Body of pancreas (tissue), 4 donors: ENCODE measurements around the gene HIP1R. TPM values are rescaled to one million over a fixed set of nuclear protein-coding genes. Genes with fewer than 3 reads are reported as not detected.

Experiments used
- ATAC-seq: fragments of 150-250 bp; one replicate; pipeline ENCODE4 v1.9.1; 2016
- DNase-seq, 4 donors: peaks; one replicate each; pipeline ENCODE4 v3.0.0-alpha.2; 2019
- H3K27ac ChIP-seq, 4 donors: fragments of 200-600 bp; sonication (generic); 1 replicate in 3 of 4; 2 replicates in 1 of 4; pipeline versions ENCODE4 v1.5.1 to v1.6.1; 2016 to 2019; ENCODE audit warnings: mild to moderate bottlenecking in 1 of 4, mixed read lengths in 1 of 4, moderate library complexity in 1 of 4
- H3K27me3 ChIP-seq, 2 donors: fragments of 200-600 bp; sonication (generic); one replicate each; pipeline ENCODE4 v1.6.0; 2016; ENCODE audit warnings: mild to moderate bottlenecking in 1 of 2
- H3K36me3 ChIP-seq, 2 donors: fragments of 200-600 bp; sonication (generic); replicated peaks in 1 of 2; 2 replicates each; pipeline ENCODE4 v1.5.1; 2016; ENCODE audit warnings: low read depth in 2 of 2; ENCODE audit not compliant: insufficient read depth in 1 of 2
- H3K4me1 ChIP-seq: fragments of 200-600 bp; sonication (generic); one replicate; pipeline ENCODE4 v1.6.0; 2016
- H3K4me3 ChIP-seq, 2 donors: fragments of 200-600 bp; sonication (generic); 1 replicate in 1 of 2; 2 replicates in 1 of 2; pipeline ENCODE4 v1.5.1; 2016 to 2019
- H3K9me3 ChIP-seq, 3 donors: fragments of 200-600 bp; sonication (generic); 1 replicate in 2 of 3; 2 replicates in 1 of 3; pipeline ENCODE4 v1.5.1; 2016
- CTCF ChIP-seq, 7 experiments: fragments of 450-650 bp in 4 of 7; fragments of 200-600 bp in 3 of 7; sonication (generic) in 3 of 7; IDR thresholded peaks; one replicate each; pipeline ENCODE4 v1.5.1; 2016 to 2019; ENCODE audit warnings: antibody characterized with exemption in 7 of 7
- POLR2A ChIP-seq, 3 donors: fragments of 450-650 bp; IDR thresholded peaks; one replicate each; pipeline ENCODE4 v1.6.1; 2016; ENCODE audit warnings: antibody characterized with exemption in 3 of 3, mild to moderate bottlenecking in 2 of 3
- WGBS, 2 donors: methylation state at CpG; one replicate each; pipeline ENCODE4 v1.1.5; 2017; 5-methylcytosine and 5-hydroxymethylcytosine counted together
- intact Hi-C: fragments of 100-400 bp; cut with DNase I; formaldehyde crosslinking; loops from one replicate; pipeline ENCODE4 v1.15.1; 2023
- total RNA-seq, 2 donors: library from RNA; depleted of rRNA; stranded (reverse); fragments of >200 nt; gene quantifications; one replicate each; pipeline ENCODE4 v1.1.0, GENCODE V29; 2016

Gene HIP1R
- total RNA-seq, 2 donors from 2014 or later, result 111 to 183 TPM

GRCh38 chr12:122893208-122894153 is 58.2 kb downstream of the HIP1R start:
- no peaks in the 10 kb centered on the region for H3K9me3 ChIP-seq
- H3K4me3 ChIP-seq, result no peak overlapping the region
- 22 to 35% methylated on average over 7 of the region's 7 CpGs for WGBS, 2 donors
- peak overlapping the region; percentile 79 to 99 (median 91) for H3K27ac ChIP-seq
- H3K27me3 ChIP-seq, result no peaks in the 10 kb centered on the region
- peak in 3 of 4 donors; percentile 39 to 60 (median 60) for DNase-seq
- peak; percentile 51 for ATAC-seq
- peak in 2 of 3 donors; percentile 41 to 51 for TF ChIP-seq POLR2A (IDR thresholded peaks at IDR 0.05)
- no peak for TF ChIP-seq CTCF (IDR thresholded peaks at IDR 0.05)
- H3K4me1 ChIP-seq, result peaks cover 75% of the 10 kb centered on the region
- intact Hi-C loops, result no loop called here
- H3K36me3 ChIP-seq, result no peaks in the 10 kb centered on the region

GRCh38 chr12:122894193-122895121 is 59.2 kb downstream of the HIP1R start:
- Histone ChIP-seq H3K4me1 (peaks cover 67% of the 10 kb centered on the region), H3K9me3 (no peaks in the 10 kb centered on the region), H3K27me3 (no peaks in the 10 kb centered on the region), H3K4me3 (no peak overlapping the region), H3K36me3 (no peaks in the 10 kb centered on the region), H3K27ac (peak overlapping the region; percentile 79 to 99 (median 91))
- ATAC-seq (peak; percentile 9), DNase-seq (peak in 3 of 4 donors; percentile 54 to 62 (median 55))
- WGBS, 2 donors, result 21 to 26% methylated on average over 14 to 15 of the region's 15 CpGs
- TF ChIP-seq CTCF (IDR thresholded peaks at IDR 0.05), result no peak
- intact Hi-C loops, result no loop called here

DNA sequence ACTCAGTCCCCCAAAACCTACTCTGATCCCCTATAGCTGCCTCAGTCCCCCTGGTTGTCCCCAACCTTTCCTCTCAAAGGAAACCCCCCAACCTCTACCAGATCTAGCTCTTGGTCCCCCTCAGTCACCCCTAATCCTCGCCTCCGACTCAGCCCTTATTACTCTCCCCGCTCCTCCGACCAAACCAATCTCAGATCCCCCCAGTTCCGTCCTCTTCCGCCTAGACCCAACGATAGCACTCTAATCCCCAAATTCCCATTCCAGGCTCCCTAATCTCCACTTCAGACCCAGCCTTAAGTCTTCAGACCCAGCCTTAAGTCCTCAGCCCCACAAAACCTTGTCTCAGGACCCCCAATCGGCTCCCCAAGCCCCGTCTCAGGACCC is 60.1 kb downstream of the HIP1R start:
- Histone ChIP-seq H3K27ac (peak overlapping the region; percentile 79 to 99 (median 91)), H3K27me3 (no peaks in the 10 kb centered on the region), H3K4me1 (peaks cover 58% of the 10 kb centered on the region), H3K36me3 (no peaks in the 10 kb centered on the region), H3K9me3 (no peaks in the 10 kb centered on the region), H3K4me3 (peak overlapping the region; percentile 14 to 48)
- DNase-seq (no peak), ATAC-seq (no peak)
- TF ChIP-seq CTCF (IDR thresholded peaks at IDR 0.05), result no peak
- TF ChIP-seq POLR2A (IDR thresholded peaks at IDR 0.05), result no peak
- intact Hi-C loops, result no loop called here
- 2 to 6% methylated on average over 9 of the region's 9 CpGs for WGBS, 2 donors

GRCh38 chr12:122895704-122896636 is 60.7 kb downstream of the HIP1R start, which contains the start of gene VPS37B:
Gene VPS37B (minus strand): TSS chr12:122896124. CDS start chr12:122896062, 62 bp downstream.
- WGBS, 2 donors, result 7 to 13% methylated on average over 28 to 78 of the region's 81 CpGs
- no peaks in the 10 kb centered on the region for H3K27me3 ChIP-seq
- peak in 4 of 7 experiments; percentile 24 to 47 (median 34) for TF ChIP-seq CTCF (IDR thresholded peaks at IDR 0.05)
- TF ChIP-seq POLR2A (IDR thresholded peaks at IDR 0.05), result peak; percentile 93 to 95 (median 93)
- H3K36me3 ChIP-seq, result no peaks in the 10 kb centered on the region
- peak; percentile 82 to 86 (median 86) for DNase-seq
- peaks cover 54% of the 10 kb centered on the region for H3K4me1 ChIP-seq
- ATAC-seq, result peak; percentile 70
- peak within 1 kb of the TSS; percentile 14 to 48 for H3K4me3 ChIP-seq
- no peaks in the 10 kb centered on the region for H3K9me3 ChIP-seq
- intact Hi-C loops, result no loop called here
- H3K27ac ChIP-seq, result peak within 1 kb of the TSS; percentile 79 to 99 (median 91)
